ENCODE measurements around the gene SIAH2. TPM values are rescaled to one million over a fixed set of nuclear protein-coding genes. Genes with fewer than 3 reads are reported as not detected.

The SIAH2 gene
- total and polyA plus RNA-seq, 9 donors: 18.0 to 98.7 (median 37.1) TPM

DNA sequence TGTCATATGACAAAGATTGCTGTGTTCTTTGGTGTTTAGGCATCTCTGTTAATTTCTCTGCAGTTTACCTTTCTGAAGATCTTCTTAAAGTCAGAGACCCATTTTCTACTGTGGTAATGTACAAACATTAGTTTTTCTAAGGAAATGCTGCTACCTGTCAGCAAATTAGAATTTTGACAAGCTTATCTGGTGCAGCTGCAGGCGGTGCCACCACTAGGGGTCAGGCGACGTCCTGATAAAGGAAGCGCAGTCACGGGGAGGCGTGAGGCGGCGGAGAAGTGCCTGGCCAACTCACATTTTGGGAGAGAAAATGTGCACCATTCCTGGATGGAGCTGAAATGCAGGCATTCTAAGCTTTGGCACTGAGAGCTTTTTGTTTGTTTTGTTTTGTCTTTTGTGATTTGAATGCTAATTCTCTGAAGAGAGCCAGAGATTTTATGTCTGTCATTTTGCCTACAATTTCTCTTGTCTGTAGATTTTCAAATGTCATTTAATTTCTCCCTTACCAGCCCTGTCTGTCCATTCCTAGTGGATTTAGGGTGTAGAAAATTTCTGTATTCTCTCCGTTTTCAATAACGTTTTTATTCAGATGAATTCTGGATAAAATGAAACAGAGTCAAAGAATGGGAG is 24.9 kb upstream of the SIAH2 start:
- peak; percentile 73 to 93 (median 84) for DNase-seq
- intact Hi-C loops (cut with DNase I): loop anchor here in 2 of 4 donors (5.0 to 10.0 kb wide), 4 partner anchors 66 to 359 kb away; no protein-coding TSS in a partner anchor
- WGBS, 3 donors: 4 to 6% (median 4%) methylated on average over 10 of the region's 10 CpGs
- TF ChIP-seq EP300 (IDR thresholded peaks at IDR 0.05): no peak
- TF ChIP-seq, protein P1, sequence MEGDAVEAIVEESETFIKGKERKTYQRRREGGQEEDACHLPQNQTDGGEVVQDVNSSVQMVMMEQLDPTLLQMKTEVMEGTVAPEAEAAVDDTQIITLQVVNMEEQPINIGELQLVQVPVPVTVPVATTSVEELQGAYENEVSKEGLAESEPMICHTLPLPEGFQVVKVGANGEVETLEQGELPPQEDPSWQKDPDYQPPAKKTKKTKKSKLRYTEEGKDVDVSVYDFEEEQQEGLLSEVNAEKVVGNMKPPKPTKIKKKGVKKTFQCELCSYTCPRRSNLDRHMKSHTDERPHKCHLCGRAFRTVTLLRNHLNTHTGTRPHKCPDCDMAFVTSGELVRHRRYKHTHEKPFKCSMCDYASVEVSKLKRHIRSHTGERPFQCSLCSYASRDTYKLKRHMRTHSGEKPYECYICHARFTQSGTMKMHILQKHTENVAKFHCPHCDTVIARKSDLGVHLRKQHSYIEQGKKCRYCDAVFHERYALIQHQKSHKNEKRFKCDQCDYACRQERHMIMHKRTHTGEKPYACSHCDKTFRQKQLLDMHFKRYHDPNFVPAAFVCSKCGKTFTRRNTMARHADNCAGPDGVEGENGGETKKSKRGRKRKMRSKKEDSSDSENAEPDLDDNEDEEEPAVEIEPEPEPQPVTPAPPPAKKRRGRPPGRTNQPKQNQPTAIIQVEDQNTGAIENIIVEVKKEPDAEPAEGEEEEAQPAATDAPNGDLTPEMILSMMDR (IDR thresholded peaks at IDR 0.05): peak; percentile 33 to 72 (median 41)
- no peaks in the 10 kb centered on the region for H3K27me3 ChIP-seq
- no peak overlapping the region for H3K4me3 ChIP-seq
- no peak overlapping the region for H3K27ac ChIP-seq
- no peaks in the 10 kb centered on the region for H3K4me1 ChIP-seq (ENCODE audit: insufficient read depth)
- H3K36me3 ChIP-seq: no peaks in the 10 kb centered on the region
- H3K9me3 ChIP-seq: no peaks in the 10 kb centered on the region

DNA sequence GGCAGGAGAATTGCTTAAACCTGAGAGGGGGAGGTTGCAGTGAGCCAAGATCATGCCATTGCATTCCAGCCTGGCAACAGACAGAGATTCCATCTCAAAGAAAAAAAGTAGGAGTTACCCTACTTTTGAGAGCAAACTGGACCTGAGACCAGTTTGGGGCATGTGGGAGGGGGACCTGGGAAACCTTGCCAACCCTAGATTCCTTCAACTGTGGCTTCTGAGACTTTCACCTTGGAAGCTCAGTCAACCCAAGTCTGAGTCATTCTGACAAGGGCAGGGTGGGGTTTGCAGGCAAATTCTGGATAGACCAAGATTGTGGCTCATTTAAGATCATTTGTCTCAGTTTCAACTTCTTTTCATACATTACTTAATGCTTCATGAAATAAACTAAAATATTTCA is 23.8 kb upstream of the SIAH2 start:
- Histone ChIP-seq H3K27ac (no peak overlapping the region), H3K27me3 (no peaks in the 10 kb centered on the region), H3K36me3 (no peaks in the 10 kb centered on the region), H3K4me3 (no peak overlapping the region), H3K9me3 (no peaks in the 10 kb centered on the region), H3K4me1 (ENCODE audit: insufficient read depth) (no peaks in the 10 kb centered on the region)
- intact Hi-C loops (cut with DNase I): loop anchor here in 2 of 4 donors (5.0 to 10.0 kb wide), 4 partner anchors 64 to 361 kb away; no protein-coding TSS in a partner anchor
- no peak for DNase-seq
- TF ChIP-seq, protein P1 (IDR thresholded peaks at IDR 0.05): no peak
- TF ChIP-seq POLR2A (IDR thresholded peaks at IDR 0.05) (no peak), EP300 (IDR thresholded peaks at IDR 0.05) (no peak)

GRCh38 chr3:150784747-150785125 is 21.8 kb upstream of the SIAH2 start:
- no peak for DNase-seq
- Histone ChIP-seq H3K27ac (no peak overlapping the region), H3K36me3 (no peaks in the 10 kb centered on the region), H3K9me3 (no peaks in the 10 kb centered on the region), H3K4me1 (ENCODE audit: insufficient read depth) (no peaks in the 10 kb centered on the region), H3K4me3 (no peak overlapping the region), H3K27me3 (no peaks in the 10 kb centered on the region)
- intact Hi-C loops (cut with DNase I): loop anchor here in 2 of 4 donors (5.0 to 10.0 kb wide), 4 partner anchors 62 to 363 kb away; no protein-coding TSS in a partner anchor
- no peak for TF ChIP-seq EP300 (IDR thresholded peaks at IDR 0.05)
- TF ChIP-seq, protein P1 (IDR thresholded peaks at IDR 0.05): no peak
- TF ChIP-seq POLR2A (IDR thresholded peaks at IDR 0.05): no peak

DNA sequence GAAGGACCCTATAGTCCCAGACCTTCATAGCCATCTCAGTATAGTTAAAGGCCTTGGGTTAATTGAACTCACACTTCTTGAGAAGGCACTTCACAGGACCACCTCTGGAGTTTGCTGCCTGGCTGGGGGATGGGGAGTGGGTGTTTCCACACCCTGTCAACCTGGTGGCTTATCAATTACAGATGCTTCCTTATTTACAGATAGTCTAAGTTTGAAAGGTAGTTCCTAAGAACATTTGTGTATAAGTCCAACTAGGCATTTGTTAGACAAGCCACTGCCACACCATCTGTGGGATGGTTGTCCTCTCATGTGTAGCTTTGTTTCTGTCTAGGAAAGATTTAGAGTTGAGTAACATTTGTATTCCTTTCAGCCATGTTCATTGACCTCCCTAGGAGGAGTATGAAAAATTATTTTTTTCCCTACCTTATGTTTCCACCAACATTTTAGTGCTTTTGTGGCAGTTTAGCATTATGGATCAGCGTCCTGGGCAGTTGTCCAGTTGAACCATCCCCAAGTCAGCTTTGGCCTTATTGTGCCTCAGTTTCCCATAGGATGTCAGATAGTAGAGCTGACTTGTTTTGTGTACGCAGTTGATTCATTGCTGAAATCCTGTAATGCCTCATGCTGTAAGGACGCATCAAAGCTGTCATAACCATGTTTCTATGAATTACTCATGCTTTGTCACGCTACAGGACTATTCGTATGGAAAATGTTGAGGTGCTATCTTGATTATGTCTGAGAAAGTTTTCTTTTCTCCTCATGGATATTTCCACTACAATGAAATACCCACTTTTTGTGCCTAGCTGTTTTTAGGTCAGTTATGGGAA is 21.2 kb upstream of the SIAH2 start:
- intact Hi-C loops (cut with DNase I): loop anchor here in 2 of 4 donors (5.0 to 10.0 kb wide), 2 partner anchors 78 to 361 kb away; no protein-coding TSS in a partner anchor
- WGBS, 3 donors: 92 to 95% (median 93%) methylated on average over 5 of the region's 5 CpGs

More for the DNA sequence above, 21.2 kb upstream of the SIAH2 start:
- Histone ChIP-seq H3K27ac (no peak overlapping the region), H3K27me3 (no peaks in the 10 kb centered on the region), H3K9me3 (no peaks in the 10 kb centered on the region), H3K36me3 (no peaks in the 10 kb centered on the region), H3K4me3 (no peak overlapping the region), H3K4me1 (ENCODE audit: insufficient read depth) (no peaks in the 10 kb centered on the region)
- TF ChIP-seq POLR2A (IDR thresholded peaks at IDR 0.05) (no peak), EP300 (IDR thresholded peaks at IDR 0.05) (no peak)
- TF ChIP-seq, protein P1 (IDR thresholded peaks at IDR 0.05): no peak
- DNase-seq: no peak

Data from ovary (tissue), 9 donors.